Ishikawa (cell line): ENCODE measurements around the gene VPS41.

Experiments
- EGR1 ChIP-seq: IDR thresholded peaks from 2 replicates; pipeline ENCODE4 v1.6.1; 2012
- EP300 ChIP-seq: IDR thresholded peaks from 2 replicates; pipeline ENCODE4 v1.6.1; 2012; ENCODE audit warnings: borderline replicate concordance
- NFIC ChIP-seq: IDR thresholded peaks from 2 replicates; pipeline ENCODE4 v1.6.1; 2012
- TAF1 ChIP-seq: IDR thresholded peaks from 2 replicates; pipeline ENCODE4 v1.6.1; 2012; ENCODE audit warnings: low read depth, mild to moderate bottlenecking
- TCF12 ChIP-seq: IDR thresholded peaks from 2 replicates; pipeline ENCODE4 v1.6.1; 2012; ENCODE audit warnings: low read depth
- USF1 ChIP-seq: IDR thresholded peaks from 2 replicates; pipeline ENCODE4 v1.6.1; 2012
- ZBTB7A ChIP-seq: IDR thresholded peaks from 2 replicates; pipeline ENCODE4 v1.6.1; 2012; ENCODE audit warnings: low read depth
- TF ChIP-seq, protein P1 (sequence below): IDR thresholded peaks from 2 replicates; pipeline ENCODE4 v1.6.1; 2012; ENCODE audit warnings: low read depth, mild to moderate bottlenecking
- TF ChIP-seq, protein P2 (sequence below): IDR thresholded peaks from 2 replicates; pipeline ENCODE4 v1.6.1; 2012

DNA sequence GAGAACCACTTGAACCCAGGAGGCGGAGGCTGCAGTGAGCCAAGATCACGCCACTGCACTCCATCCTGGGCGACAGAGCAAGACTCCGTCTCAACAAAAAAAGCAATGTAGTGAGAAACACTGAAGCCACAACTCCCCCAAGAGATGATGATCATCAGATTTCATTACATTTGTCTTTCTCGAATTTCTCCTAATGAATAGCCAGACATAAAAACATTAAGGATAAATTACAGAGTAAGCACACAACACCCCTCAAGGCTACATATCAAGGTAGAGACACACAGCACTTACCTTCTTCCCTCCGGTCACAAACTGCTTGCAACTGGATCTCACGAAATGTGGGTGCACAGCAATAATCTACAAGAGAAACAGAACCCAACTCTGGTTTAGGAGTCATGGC is 91.5 kb downstream of the VPS41 start:
- TF ChIP-seq, protein P1, sequence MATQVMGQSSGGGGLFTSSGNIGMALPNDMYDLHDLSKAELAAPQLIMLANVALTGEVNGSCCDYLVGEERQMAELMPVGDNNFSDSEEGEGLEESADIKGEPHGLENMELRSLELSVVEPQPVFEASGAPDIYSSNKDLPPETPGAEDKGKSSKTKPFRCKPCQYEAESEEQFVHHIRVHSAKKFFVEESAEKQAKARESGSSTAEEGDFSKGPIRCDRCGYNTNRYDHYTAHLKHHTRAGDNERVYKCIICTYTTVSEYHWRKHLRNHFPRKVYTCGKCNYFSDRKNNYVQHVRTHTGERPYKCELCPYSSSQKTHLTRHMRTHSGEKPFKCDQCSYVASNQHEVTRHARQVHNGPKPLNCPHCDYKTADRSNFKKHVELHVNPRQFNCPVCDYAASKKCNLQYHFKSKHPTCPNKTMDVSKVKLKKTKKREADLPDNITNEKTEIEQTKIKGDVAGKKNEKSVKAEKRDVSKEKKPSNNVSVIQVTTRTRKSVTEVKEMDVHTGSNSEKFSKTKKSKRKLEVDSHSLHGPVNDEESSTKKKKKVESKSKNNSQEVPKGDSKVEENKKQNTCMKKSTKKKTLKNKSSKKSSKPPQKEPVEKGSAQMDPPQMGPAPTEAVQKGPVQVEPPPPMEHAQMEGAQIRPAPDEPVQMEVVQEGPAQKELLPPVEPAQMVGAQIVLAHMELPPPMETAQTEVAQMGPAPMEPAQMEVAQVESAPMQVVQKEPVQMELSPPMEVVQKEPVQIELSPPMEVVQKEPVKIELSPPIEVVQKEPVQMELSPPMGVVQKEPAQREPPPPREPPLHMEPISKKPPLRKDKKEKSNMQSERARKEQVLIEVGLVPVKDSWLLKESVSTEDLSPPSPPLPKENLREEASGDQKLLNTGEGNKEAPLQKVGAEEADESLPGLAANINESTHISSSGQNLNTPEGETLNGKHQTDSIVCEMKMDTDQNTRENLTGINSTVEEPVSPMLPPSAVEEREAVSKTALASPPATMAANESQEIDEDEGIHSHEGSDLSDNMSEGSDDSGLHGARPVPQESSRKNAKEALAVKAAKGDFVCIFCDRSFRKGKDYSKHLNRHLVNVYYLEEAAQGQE: no peak
- TF ChIP-seq TAF1: no peak
- TF ChIP-seq, protein P2, sequence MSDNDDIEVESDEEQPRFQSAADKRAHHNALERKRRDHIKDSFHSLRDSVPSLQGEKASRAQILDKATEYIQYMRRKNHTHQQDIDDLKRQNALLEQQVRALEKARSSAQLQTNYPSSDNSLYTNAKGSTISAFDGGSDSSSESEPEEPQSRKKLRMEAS: no peak
- no peak for TF ChIP-seq USF1
- TF ChIP-seq EP300: no peak
- no peak for TF ChIP-seq NFIC
- TF ChIP-seq EGR1: no peak
- no peak for TF ChIP-seq TCF12
- no peak for TF ChIP-seq ZBTB7A
